ENCODE data around the gene FYB1.

DNA sequence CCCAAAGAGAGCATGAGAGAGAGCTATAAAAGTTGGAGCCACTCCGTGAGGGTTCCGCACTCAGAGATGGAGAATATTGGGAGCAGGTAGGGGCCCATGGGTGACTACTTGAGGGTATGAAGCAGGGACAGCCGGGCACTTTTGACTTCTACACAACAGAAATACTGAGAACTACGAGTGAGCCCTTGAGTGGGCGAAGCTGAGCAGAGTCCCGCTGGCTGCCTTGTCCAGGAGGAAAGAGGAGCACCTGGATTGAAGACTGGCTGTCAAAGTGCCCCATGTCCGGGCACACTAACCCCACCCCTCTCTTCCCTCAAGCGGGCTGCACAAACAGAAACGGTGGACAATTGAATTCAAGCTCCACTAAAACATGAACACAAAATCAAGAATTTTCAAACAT lies 33.6 kb downstream of the FYB1 start:
- no peak for TF ChIP-seq CTCF (IDR thresholded peaks at IDR 0.05)
- TF ChIP-seq POLR2A (IDR thresholded peaks at IDR 0.05) = no peak
